Activated T-helper 1 cell treated with Interleukin-2 at 50 U/mL for 16 hours (primary cell): ENCODE results near the gene MMS19.
"Not testable (repeated sequence)": the region's sequence is repeated elsewhere in the genome, so short reads cannot be mapped to it uniquely, and the experiment has no call there.

Source experiments
- DNase-seq: peaks from one replicate; pipeline ENCODE4 v3.0.0-alpha.2; 2020; ENCODE audit warnings: low read depth

Gene MMS19

DNA sequence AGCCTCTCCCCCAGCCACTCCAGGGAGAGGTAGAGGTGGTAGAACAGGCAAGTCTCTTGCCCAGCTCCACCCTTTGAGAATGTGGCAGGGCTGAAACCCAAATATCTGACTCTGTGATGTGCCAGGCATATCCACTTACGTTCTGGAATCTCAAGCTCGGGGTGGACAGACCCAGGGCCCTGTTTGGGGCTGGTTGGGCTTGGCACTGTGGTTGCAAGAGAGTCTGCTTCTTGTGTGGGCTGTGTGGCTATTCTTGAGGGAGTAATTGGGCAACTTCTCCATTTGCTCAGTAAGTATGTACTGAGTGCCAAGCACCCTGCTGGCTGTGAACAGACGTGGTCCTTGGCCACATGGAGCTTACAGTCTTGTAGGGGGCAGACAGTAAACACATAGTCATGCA, 5.2 kb upstream of the MMS19 start:
- DNase-seq, result no peak

DNA sequence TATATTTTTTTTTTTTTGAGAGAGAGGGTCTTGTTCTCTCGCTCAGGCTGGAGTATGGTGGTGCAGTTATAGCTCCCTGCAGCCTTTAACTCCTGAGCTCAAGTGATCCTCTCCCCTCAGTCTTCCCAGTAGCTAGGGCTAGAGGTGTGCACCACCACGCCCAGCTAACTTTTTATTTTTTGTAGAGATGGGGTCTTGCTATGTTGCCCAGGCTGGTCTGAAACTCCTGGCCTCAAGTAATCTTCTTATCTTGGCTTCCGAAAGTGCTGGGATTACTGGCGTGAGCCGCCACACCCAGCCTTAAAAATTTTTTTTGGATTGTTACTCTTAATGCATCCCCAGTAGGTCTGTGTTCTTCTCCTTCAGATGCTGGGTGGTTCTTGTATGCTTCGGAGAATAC, 4.7 kb upstream of the MMS19 start:
- no peak for DNase-seq

DNA sequence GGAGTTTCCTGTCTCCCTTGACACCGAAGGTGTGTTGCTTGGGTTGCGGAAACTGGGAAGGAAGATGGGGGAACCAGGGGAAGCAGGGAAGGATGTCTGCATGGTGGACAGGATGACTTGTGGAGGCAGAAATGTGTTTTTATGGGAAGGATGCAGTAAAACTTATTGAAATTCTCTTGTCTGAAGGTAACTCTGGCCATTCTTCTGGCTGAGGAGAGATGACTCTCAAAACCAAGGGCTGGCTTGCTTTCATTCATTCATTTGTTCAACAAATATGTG, 2.0 kb upstream of the MMS19 start:
- DNase-seq, result no peak

DNA sequence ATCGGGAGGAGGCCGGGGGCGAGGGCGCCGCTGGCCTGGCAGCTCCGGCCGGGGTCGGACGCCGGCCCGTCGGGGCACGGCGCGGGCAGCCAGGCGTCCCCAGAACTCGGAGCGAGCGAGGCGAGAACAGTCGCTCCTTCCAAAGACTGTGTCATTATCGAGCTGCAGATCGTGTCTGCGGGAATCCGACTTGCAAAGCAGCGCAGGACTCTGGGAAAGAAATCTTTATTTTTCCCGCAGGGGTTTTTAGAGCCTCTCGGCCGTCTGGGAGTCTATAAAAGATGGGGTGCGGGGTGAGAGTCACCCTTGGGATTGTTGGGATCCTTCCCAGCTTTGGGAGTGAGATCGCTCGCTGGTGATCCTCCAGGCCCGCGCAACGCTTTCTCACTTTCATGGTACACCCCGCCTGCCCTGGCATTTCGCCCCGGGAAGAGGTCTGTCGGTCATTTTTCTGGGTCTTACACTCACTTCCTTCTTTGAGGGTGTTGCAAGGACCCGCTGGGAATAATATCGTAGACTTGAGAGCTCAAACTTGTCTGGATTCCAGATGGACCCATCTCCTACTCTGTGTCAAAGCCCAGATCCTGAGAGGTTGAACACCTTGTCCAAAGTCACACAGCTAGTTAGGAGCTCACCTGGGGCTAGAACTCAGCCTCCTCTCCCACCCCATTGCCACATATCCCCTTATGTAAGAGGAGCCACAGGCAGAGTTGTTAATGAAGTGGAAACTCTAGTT, 1.5 kb upstream of the MMS19 start:
- no peak for DNase-seq

DNA sequence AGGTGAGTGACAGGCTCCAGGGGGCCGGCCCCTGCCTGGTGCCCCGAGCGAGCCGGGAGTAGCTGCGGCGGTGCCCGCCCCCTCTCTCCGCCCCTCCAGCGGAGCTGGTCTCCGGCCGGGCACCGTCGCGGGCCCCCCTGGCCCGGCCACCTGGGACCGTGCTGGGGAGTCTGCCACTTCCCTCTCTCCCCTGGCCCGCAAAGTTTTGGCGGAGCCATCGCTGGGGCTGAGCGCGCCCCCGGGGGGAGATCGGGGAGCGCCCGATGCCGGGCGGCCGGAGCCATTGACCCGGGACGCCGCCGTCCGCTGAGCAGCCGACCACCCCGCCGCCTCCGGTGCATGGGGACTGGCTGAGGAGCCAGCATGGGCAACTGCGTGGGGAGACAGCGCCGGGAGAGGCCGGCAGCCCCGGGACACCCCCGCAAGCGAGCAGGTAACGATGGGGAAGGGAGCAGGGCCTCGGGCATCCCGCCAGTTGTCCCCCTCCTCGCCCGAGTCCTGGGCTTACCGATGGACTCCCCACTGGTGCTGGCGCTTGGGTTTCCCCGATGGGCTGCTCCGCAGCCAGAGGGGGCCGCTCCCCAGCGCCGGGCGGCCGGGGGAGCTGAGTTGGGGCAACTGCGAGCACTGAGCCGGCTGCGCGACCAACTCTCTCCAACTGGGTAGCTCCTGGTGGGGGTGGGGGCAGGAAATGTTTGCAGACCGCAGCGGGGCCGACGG, 779 bp upstream of the MMS19 start, which contains the start of gene UBTD1:
Gene UBTD1, plus strand, starts transcription at position 84 of the 720 bp plus-strand sequence. Its CDS starts 280 bp downstream, at position 364.
- no peak for DNase-seq

DNA sequence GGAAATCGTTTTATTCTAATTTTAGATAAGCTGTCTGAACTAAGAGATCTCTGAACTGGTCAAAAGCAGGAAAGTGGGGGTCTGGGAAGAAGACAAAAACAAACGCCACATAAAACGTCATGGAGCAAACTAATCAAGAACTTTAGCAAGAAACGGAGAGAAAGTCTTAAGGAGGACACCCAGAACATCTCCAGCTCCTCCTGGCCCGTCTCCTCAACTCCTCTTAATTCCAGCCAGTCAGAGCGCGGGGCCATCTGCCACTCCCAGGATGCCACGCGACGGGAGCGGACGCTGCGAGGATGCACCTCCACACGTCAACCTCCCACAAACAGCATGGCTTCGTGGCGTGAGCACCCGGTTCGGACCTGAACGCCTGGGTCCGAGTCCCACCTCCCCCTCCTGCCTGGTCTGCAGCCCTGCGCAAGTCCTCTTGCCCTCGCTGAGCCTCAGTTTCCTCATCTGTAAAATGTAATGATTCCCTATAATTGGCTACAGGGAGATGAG, 598 bp downstream of the MMS19 start:
- peak; percentile 46 for DNase-seq

DNA sequence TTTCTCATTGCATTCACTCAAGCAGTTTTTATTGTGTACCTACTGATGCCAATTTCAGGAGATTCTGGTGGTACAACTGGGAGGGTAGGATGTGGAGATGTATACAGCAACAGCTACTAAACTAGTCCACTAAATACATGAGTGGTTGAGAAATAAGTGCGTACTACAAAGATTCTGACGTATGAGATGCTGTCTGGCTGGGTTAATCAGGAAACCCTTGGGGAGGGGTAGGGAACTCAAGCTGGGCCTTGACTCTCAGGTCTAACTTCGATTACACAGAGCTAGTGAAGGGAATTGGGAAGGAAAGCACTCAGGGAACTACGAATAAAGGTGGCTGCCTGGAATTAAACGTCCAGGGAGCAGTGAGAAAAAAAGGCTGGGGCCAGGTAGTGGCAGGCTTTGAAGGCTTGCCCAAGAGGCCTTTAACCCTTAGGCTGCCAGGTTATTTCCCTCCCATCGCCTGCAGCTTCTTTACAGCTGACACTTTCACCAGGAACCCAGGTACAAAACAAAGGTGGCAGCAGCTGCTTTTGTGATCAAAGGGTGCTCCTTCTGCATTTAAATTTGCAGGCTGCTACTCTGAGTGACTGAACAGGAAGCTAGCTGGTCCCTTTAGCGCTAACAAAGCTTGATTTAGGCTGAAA, 3.2 kb downstream of the MMS19 start:
- DNase-seq, result no peak

DNA sequence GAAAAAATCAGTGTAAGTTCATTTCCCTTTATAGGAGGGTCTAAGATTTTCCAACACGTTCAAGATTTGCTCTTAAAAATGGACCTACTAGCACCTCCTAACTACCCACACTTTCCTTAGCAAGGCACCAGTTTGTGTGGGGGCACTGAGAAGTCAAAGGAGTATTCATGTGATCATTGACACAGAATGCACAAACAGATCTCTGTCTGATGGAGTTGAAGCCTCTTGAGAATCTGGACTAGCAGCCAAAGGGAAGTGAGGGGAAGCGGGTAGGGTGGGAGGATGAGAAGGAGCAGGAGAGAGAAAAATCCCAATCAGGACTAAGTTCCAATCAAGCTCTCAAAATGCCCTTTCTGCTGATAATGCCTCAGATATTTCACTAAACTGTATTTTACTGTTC, 4.1 kb downstream of the MMS19 start:
- no peak for DNase-seq

DNA sequence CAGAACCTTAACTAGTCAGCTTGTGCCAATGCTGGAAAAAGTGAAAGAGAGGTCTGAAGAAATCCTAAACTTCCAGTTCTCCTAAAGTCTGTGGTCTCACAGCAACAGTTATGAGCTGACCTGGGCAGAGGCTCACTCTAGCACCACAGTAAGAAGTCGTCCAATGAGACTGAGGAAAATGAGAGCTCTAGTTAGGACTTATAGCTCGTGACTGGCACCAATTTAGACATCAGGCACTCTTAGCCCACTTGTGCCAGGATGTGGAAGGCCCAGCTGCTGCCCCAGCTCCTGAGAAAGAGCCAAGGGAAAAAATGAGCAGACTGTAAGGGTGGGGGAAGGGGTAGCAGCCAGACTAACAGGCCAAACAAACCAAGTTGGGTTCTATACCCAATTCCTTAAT, 7.6 kb downstream of the MMS19 start:
- DNase-seq, result no peak

DNA sequence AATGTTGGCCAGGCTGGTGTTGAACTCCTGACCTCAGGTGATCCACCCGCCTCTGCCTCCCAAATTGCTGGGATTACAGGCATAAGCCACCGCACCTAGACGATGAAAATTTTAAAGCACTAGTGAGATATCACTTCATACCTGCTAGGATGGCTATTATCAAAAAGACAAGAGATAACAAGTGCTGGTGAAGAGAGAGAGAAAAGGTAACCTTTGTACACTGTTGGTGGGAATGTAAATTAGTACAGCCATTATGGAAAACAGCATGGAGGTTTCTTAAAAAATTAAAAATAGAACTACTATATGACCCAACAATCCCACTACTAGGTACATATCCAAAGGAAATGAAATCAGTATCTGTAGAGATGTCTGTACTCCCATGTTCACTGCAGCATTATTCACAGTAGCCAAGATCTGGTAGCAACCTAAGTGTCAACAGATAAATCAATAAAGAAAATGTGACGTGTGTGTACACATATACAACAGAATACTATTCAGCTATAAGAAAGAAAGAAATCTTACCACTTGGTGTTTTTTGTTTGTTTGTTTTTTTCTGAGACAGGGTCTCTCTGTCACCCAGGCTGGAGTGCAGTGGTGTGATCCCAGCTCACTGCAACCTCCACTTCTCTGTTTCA, 12.5 kb downstream of the MMS19 start:
- no peak for DNase-seq

DNA sequence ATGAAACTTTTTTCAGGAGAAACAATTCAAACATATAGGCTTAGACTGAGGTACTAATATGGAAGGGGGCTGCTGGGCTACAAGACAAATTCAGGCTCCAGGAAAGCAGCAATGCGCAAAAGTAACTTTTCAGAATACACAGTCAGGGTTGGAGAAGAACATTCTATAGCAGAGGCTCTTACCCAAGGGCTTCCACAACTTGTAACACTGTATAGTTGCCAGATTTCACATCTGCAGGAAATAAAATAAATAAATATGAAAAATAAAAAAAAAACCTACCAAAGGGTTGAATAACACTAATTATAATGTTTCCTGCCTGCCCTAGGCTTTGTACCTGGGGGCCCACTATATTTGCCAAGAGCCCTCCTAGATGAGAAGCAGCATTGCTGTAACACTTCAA, 14.3 kb downstream of the MMS19 start:
- DNase-seq, result no peak

DNA sequence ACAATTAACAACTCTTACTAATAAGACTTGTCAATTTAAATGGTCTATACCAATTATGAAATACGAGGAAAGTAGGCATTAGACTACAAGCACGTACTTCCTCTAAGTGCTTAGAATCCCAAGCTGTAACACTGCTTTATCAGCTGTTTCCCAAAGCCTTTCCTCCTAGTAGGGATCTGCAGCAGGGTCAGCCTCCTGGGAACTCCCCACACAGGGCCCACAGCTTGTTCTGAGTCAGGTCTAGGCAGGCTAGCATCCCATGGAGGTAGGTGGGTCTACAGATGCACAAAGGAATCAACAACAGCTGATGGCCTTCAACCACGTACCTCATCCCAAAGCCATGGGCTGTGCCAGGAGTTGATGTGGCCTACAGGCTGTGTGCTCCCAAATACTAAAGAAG, 14.7 kb downstream of the MMS19 start:
- DNase-seq, result no peak

DNA sequence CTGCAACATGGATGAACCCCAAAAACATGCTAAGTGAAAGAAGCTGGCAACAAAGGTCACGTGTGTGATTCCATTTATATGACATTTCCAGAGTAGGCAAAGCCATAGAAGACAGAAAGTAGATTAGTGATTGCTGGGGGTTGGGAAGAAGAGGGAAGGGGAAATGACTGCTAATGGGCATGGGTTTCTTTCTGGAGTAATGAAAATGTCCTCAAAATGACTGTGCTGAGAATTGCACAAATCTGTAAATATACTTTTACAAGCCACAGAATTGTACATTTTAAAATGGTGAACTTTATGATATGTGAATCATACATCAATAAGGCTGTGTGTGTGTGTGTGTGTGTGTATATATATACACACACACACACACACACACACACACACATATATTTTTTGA, 15.8 kb downstream of the MMS19 start:
- DNase-seq, result no peak

DNA sequence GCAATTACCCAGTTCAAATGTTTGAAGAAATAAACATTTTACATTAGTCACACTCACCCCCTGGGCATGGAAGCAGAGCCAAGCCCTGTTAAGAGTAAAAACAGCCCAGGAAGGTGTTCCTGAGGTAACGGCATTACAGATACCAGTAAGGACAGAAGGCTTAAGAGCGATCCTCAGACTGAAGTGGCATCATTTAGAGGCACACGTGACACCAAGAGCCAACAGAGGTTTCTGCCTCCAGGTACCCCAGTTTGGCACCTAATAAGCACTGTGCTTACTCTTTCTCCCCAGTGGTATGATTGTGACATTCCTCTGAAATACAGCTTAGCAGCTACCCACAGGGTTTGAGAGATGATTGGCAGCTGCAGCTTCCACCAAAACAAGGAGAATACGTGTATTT, 17.2 kb downstream of the MMS19 start:
- no peak for DNase-seq

DNA sequence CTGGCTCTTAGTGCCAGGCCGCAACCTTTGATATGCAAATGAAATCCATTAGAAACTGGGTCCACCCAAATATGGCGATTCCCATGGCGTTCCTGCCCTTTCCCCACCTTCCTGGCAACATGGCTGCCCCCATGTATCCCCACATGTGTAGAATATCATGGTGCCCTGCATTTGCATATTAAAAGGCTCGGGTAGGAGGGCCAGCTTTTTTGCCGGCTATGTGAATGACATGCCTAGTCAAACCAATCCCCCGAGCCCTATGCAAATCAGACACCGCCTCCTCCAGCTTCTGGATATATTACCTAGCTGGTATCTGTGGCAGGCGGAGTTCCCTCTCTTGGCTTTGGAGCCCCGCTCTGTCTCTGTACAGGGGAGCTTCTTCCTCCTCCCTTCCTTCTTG, 18.3 kb downstream of the MMS19 start:
- DNase-seq, result no peak

DNA sequence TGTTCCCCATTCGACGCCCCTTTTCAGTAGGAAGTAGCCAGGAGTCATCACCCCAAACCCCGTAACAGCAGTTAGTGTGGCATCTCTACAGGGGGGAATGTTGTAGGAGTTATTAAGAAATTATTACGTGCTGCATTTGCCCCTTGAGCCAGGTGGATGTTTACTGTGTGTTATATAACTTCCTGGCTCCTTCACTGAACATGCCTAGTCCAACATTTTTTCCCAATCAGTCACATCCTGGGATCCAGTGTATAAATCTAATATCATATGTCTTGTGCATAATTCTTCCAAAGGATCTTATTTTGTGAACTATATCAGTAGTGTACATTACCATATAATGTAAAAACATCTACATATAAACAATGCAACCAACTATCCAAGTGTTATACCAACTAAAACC, 18.8 kb downstream of the MMS19 start:
- DNase-seq, result not testable (repeated sequence)

DNA sequence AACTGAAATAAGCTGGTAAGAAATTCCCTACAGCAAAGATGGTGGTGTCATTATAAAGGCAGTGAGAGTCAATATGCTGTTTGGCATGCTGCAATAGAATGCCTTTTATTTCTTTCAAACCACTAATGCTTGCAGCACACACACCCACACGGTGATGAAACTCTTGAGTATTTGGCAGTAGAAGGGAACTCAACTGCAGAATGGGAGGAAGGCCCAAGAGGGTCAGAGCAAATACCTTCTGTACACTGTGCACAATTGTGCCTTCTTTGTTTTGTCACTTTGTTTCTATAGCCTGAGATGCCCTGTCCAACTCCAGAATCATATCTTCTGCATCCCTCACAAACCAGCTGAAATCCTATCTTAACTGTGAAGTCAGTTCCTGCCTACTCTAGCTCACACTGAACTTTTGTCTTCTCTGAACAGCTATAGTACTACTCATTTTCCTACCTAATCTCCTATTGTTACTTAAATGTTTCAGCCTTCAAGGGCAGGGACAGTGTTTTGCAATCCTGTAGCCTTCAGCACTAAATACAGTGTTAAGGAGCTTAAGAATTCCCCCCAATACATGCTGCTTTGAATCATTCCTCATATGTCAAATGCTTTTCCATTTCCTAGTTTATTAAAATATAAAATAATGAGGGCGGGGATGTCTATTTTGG, 22.2 kb downstream of the MMS19 start:
- DNase-seq, result no peak

DNA sequence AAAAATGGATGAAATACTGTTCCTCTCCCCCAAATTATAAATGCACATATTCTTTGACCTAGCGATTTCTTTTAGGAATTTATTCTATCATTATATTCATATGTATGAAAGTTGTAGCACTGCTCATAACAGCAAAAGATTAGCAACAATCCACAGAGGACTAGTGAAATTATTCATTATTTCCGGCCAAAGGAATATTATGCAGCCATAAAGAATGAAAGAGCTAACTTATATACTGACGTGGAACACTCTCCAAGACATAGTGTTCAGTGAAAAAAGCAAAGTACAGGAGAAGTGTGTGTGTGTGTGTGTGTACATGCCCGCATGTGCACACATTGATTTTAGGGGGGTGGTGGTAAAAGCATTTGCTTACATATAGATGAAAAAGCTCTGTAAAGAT, 23.3 kb downstream of the MMS19 start:
- DNase-seq, result no peak

DNA sequence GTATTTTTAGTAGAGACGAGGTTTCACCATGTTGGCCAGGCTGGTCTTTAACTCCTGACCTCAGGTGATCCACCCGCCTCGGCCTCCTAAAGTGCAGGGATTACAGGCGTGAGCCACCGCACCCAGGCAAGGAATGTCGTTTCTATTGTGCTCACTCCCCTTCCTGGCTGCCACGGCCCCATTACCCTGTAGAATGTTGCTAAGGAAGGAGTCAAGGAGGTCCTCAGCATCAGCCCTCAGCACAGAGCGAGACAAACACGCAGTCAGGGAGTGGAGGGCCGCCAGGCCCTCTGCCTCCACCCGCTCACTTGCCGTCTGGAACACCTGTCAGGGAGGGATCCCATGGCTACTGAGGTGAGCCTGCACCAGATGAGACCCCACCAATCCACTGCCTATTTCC, 29.4 kb downstream of the MMS19 start:
- not testable (repeated sequence) for DNase-seq

DNA sequence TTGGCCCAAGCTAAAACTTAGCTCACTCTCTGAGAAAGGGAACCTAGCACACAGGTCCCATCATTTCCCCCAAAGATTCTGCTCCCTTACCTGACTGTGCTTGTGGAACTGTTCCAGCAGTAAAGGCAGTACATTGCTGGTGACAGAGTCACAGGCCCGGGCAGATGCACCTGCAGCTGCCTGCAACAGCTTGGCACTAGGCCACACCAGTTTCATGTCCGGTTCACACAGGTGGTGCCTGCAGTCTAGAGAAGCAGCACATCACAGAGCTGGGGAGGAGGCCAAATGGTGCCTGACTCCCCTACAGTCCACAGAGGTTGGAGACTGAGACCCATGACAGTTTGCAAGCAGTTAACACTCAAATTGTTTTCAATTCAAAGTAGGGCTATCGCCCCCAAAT, 30.1 kb downstream of the MMS19 start:
- DNase-seq, result no peak

DNA sequence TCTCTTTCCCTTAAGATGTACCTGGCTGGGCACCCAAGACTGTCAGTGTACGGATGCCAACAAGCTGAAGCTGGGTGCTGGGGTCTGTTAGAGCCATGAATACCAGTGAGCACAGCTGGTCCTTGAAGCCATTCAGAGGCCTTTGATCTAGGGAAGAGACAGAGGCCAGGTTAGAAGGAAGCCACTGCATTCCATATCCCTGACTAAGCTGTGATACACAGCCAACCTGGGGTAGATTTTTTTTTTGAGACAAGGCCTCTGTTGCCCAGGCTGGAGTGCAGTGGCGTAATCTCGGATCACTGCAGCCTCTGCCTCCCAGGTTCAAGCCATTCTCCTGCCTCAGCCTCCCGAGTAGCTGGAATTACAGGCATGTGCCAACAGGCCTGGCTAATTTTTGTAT, 31.5 kb downstream of the MMS19 start:
- no peak for DNase-seq

DNA sequence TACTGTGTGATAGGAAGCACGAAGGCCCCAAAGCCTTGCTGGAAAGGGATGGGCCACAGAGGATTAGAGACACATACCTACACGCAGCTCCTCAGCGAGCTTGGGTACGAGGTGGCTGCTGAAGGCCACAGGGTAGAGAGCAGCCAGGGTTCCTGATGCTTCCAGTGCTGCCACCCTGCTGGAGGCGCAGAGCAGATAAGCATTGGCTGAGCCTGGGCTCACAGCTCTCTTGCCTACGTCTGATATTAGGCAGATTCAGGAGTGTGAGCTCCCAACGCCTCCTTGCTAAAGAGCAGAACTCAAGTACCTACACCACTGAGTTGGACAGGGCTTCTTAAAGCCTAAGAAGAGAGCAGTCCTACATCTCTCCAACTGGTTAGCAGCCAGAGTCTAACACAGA, 32.2 kb downstream of the MMS19 start:
- no peak for DNase-seq
